ENCODE measurements around the gene ZBTB39. TPM values are rescaled to one million over a fixed set of nuclear protein-coding genes. Genes with fewer than 3 reads are reported as not detected.

The ZBTB39 gene
- total and polyA plus RNA-seq, 2 experiments from 2014 or later, result 1.5 to 3.9 TPM

- H3K9ac ChIP-seq, result no peak overlapping the region
- H3K27me3 ChIP-seq (replicated peaks; ENCODE audit: insufficient read depth), result peaks cover 9% of the 10 kb centered on the region; the same call in 1 of the 2 replicates
- in situ Hi-C loops (cut with MboI), result no loop called here
- peak; percentile 28 for DNase-seq
- no peak overlapping the region for H2AFZ ChIP-seq
- H3F3A ChIP-seq (ENCODE audit: insufficient read depth), result no peaks in the 10 kb centered on the region
- H3K4me2 ChIP-seq (ENCODE audit: unreplicated experiment), result no peak overlapping the region
- H4K20me1 ChIP-seq (ENCODE audit: insufficient read depth), result no peaks in the 10 kb centered on the region
- H3K4me1 ChIP-seq (ENCODE audit: insufficient read depth), result 0 out of 2 replicates have a peak, but pooled peaks cover 7% of the 10 kb centered on the region
- no peaks in the 10 kb centered on the region for H3K9me3 ChIP-seq (ENCODE audit: low read depth)
- no peak overlapping the region for H3K27ac ChIP-seq
- no peaks in the 10 kb centered on the region for H3K36me3 ChIP-seq (ENCODE audit: low read depth)
- H3K4me3 ChIP-seq, result no peak overlapping the region
- WGBS, 2 experiments (ENCODE audit: low coverage in 1 of 2, low lambda C conversion rate in 2 of 2, missing lambda C conversion rate in 2 of 2), result 15 to 20% methylated on average over 1 of the region's 1 CpG
- H3K9me2 ChIP-seq (ENCODE audit: insufficient read depth), result no peaks in the 10 kb centered on the region
- no peaks in the 10 kb centered on the region for H3K79me2 ChIP-seq (ENCODE audit: insufficient read depth)
- no peak for TF ChIP-seq EZH2 (IDR thresholded peaks at IDR 0.05; ENCODE audit: insufficient read depth, poor library complexity, severe bottlenecking)
- no peak for TF ChIP-seq EZH2phosphoT487 (IDR thresholded peaks at IDR 0.05; ENCODE audit: insufficient read depth, low read depth)
These were observed 41.6 kb upstream of the ZBTB39 start for GRCh38 chr12:57047981-57048380.

DNA sequence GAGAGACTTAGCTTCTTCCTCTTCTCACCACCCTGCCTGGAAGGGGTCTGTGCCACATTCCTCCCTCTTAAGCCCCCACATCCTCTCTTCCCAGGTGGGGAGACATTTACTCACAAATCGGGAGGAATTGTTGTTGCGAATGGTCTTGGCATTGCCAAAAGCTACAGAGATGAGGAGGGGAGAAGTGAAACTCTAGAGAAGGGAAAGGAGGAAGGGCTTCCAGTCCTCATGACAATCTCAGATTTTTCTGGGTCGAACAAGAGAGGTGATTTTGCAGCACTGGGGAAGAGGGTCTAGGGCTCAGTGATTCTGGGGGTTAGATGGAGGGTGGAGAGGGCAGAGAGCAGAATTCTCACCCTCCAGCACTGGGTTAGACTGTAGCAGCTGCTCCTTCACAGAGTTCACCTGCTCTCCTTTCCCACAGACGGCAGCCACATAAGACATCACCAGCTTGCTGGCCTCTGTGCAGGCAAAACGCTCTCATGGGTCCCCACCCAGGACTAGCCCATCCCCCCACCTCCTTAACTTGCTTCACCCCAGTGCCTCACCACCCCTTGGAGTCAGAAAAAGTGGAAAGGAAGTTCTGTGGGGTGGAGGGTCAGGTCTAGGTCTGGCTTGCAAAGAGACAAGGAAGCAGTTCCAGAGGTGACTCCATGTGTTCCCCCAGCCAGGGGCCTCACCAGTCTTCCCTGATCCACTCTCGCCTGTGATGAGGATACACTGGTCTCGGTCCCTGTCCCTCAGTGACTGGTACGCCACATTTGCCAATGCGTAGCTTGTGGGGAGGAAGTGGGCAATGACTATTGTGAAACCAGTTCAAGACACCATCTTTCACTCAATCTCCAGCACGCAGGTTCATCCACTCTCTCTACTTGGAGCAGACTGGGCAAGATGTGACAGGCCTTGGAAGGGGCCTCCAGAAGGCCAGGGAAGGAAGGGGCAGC, 40.9 kb upstream of the ZBTB39 start:
- Histone ChIP-seq H2AFZ (no peak overlapping the region), H3K9me2 (ENCODE audit: insufficient read depth) (no peaks in the 10 kb centered on the region), H3K4me2 (ENCODE audit: unreplicated experiment) (no peak overlapping the region), H4K20me1 (ENCODE audit: insufficient read depth) (no peaks in the 10 kb centered on the region), H3K9ac (no peak overlapping the region), H3F3A (ENCODE audit: insufficient read depth) (no peaks in the 10 kb centered on the region), H3K27me3 (replicated peaks; ENCODE audit: insufficient read depth) (peaks cover 10% of the 10 kb centered on the region), H3K4me1 (ENCODE audit: insufficient read depth) (0 out of 2 replicates have a peak, but pooled peaks cover 7% of the 10 kb centered on the region), H3K36me3 (ENCODE audit: low read depth) (no peaks in the 10 kb centered on the region), H3K79me2 (ENCODE audit: insufficient read depth) (no peaks in the 10 kb centered on the region), H3K9me3 (ENCODE audit: low read depth) (no peaks in the 10 kb centered on the region), H3K27ac (no peak overlapping the region), H3K4me3 (no peak overlapping the region)
- no peak for DNase-seq
- WGBS, 2 experiments (ENCODE audit: low coverage in 1 of 2, low lambda C conversion rate in 2 of 2, missing lambda C conversion rate in 2 of 2), result 63 to 64% methylated on average over 8 to 10 of the region's 10 CpGs
- TF ChIP-seq EZH2phosphoT487 (IDR thresholded peaks at IDR 0.05; ENCODE audit: insufficient read depth, low read depth), result no peak
- TF ChIP-seq EZH2 (IDR thresholded peaks at IDR 0.05; ENCODE audit: insufficient read depth, poor library complexity, severe bottlenecking), result no peak
- in situ Hi-C loops (cut with MboI), result no loop called here

DNA sequence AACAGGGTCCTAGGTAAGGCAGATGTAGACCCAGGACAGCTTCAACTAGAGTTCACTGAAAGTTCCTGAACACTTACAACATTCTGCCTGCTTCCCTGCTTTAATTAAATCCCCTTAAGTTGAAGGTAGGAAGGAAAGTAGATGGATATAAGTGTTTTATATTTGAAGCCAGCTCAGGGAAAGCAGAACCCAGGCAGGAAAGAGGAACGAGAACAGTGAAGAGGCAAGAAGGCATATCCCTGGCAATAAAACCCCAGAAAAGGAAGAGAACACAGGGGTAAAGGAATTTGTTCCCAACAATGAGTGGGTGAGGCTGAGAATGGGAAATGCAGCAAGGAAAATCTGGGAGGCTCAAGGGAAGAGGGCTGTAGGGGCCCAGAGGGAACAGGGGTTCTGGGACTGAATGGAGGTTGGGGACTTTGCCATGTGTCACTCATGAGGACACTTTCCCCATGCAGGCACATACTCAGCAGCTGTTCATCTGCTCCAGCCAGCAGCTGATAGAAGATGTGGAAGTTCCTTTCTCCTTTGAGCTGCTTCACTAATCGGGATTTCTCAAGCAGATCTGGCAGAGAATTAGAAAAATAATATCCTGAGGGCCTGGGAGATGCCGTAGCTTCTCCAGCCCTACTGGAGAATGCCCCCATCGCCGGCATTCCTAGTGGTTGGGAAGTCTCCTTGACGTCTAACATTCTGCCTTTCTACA, 39.9 kb upstream of the ZBTB39 start:
- no peak for TF ChIP-seq EZH2phosphoT487 (IDR thresholded peaks at IDR 0.05; ENCODE audit: insufficient read depth, low read depth)
- TF ChIP-seq EZH2 (IDR thresholded peaks at IDR 0.05; ENCODE audit: insufficient read depth, poor library complexity, severe bottlenecking), result no peak
- Histone ChIP-seq H3K27me3 (replicated peaks; ENCODE audit: insufficient read depth) (peaks cover 20% of the 10 kb centered on the region), H3K4me2 (ENCODE audit: unreplicated experiment) (no peak overlapping the region), H3K79me2 (ENCODE audit: insufficient read depth) (no peaks in the 10 kb centered on the region), H3K36me3 (ENCODE audit: low read depth) (no peaks in the 10 kb centered on the region), H4K20me1 (ENCODE audit: insufficient read depth) (no peaks in the 10 kb centered on the region), H3K9ac (no peak overlapping the region), H3K9me2 (ENCODE audit: insufficient read depth) (no peaks in the 10 kb centered on the region), H3F3A (ENCODE audit: insufficient read depth) (no peaks in the 10 kb centered on the region), H3K4me3 (no peak overlapping the region), H2AFZ (no peak overlapping the region), H3K4me1 (ENCODE audit: insufficient read depth) (0 out of 2 replicates have a peak, but pooled peaks cover 7% of the 10 kb centered on the region), H3K9me3 (ENCODE audit: low read depth) (no peaks in the 10 kb centered on the region), H3K27ac (no peak overlapping the region)
- in situ Hi-C loops (cut with MboI), result no loop called here
- WGBS, 2 experiments (ENCODE audit: low coverage in 1 of 2, low lambda C conversion rate in 2 of 2, missing lambda C conversion rate in 2 of 2), result 60 to 62% methylated on average over 6 of the region's 6 CpGs
- no peak for DNase-seq

- Histone ChIP-seq H3K36me3 (ENCODE audit: low read depth) (no peaks in the 10 kb centered on the region), H3K9me2 (ENCODE audit: insufficient read depth) (no peaks in the 10 kb centered on the region), H3K4me2 (ENCODE audit: unreplicated experiment) (no peak overlapping the region), H3K27ac (no peak overlapping the region), H3K4me1 (ENCODE audit: insufficient read depth) (0 out of 2 replicates have a peak, but pooled peaks cover 7% of the 10 kb centered on the region), H3F3A (ENCODE audit: insufficient read depth) (no peaks in the 10 kb centered on the region), H3K79me2 (ENCODE audit: insufficient read depth) (no peaks in the 10 kb centered on the region), H2AFZ (no peak overlapping the region), H3K4me3 (no peak overlapping the region), H3K9me3 (ENCODE audit: low read depth) (no peaks in the 10 kb centered on the region), H4K20me1 (ENCODE audit: insufficient read depth) (no peaks in the 10 kb centered on the region), H3K9ac (no peak overlapping the region), H3K27me3 (replicated peaks; ENCODE audit: insufficient read depth) (peaks cover 33% of the 10 kb centered on the region)
- WGBS, 2 experiments (ENCODE audit: low coverage in 1 of 2, low lambda C conversion rate in 2 of 2, missing lambda C conversion rate in 2 of 2), result 77 to 89% methylated on average over 3 of the region's 3 CpGs
- in situ Hi-C loops (cut with MboI), result no loop called here
- no peak for DNase-seq
- TF ChIP-seq EZH2 (IDR thresholded peaks at IDR 0.05; ENCODE audit: insufficient read depth, poor library complexity, severe bottlenecking), result no peak
- TF ChIP-seq EZH2phosphoT487 (IDR thresholded peaks at IDR 0.05; ENCODE audit: insufficient read depth, low read depth), result no peak
These were observed 38.5 kb upstream of the ZBTB39 start for GRCh38 chr12:57044889-57045288.

Measured in GM23248 (cell line).